H9 (cell line): ENCODE measurements around the gene ST6GALNAC2. TPM values are rescaled to one million over a fixed set of nuclear protein-coding genes. Genes with fewer than 3 reads are reported as not detected.

Source experiments
- DNase-seq: peaks from one replicate; pipeline ENCODE4 v3.0.0-alpha.2; 2017
- H2AFZ ChIP-seq: one replicate; pipeline ENCODE4 v1.6.1; 2013; ENCODE audit warnings: mild to moderate bottlenecking, low read length, control low read depth, moderate library complexity
- H2AK5ac ChIP-seq: 2 replicates; pipeline ENCODE4 v1.6.1; 2013; ENCODE audit warnings: low read length, control low read depth, mixed read lengths; ENCODE audit not compliant: insufficient read length
- H2BK120ac ChIP-seq: one replicate; pipeline ENCODE4 v1.6.1; 2013; ENCODE audit warnings: low read depth, mild to moderate bottlenecking, low read length, control low read depth, inconsistent platforms; ENCODE audit not compliant: poor library complexity, severe bottlenecking
- H2BK12ac ChIP-seq: 2 replicates; pipeline ENCODE4 v1.6.1; 2013; ENCODE audit warnings: low read length, control low read depth, mixed read lengths, low read depth; ENCODE audit not compliant: insufficient read length
- H2BK15ac ChIP-seq: 2 replicates; pipeline ENCODE4 v1.6.1; 2013; ENCODE audit warnings: low read depth, low read length, control low read depth
- H2BK20ac ChIP-seq: one replicate; pipeline ENCODE4 v1.6.1; 2013; ENCODE audit warnings: low read depth, mild to moderate bottlenecking, low read length, control low read depth, inconsistent platforms; ENCODE audit not compliant: poor library complexity, severe bottlenecking
- H2BK5ac ChIP-seq: 2 replicates; pipeline ENCODE4 v1.6.1; 2013; ENCODE audit warnings: low read length, control low read depth, mixed read lengths; ENCODE audit not compliant: insufficient read length
- H3K14ac ChIP-seq: 2 replicates; pipeline ENCODE4 v1.6.1; 2013; ENCODE audit warnings: low read length, control low read depth; ENCODE audit not compliant: insufficient read depth
- H3K18ac ChIP-seq: 2 replicates; pipeline ENCODE4 v1.6.1; 2013; ENCODE audit warnings: low read depth, mild to moderate bottlenecking, mixed read lengths, low read length, control low read depth; ENCODE audit not compliant: insufficient read length
- H3K23ac ChIP-seq: 2 replicates; pipeline ENCODE4 v1.6.1; 2013; ENCODE audit warnings: low read length, control low read depth, mixed read lengths, low read depth; ENCODE audit not compliant: insufficient read length
- H3K23me2 ChIP-seq: 2 replicates; pipeline ENCODE4 v1.6.1; 2013; ENCODE audit warnings: low read depth, mild to moderate bottlenecking, mixed read lengths, low read length, control low read depth; ENCODE audit not compliant: insufficient read length, poor library complexity, severe bottlenecking
- H3K27ac ChIP-seq: 2 replicates; pipeline ENCODE4 v1.5.1; 2013; ENCODE audit warnings: low read length, control low read depth, mixed read lengths, low read depth; ENCODE audit not compliant: insufficient read length
- H3K27me3 ChIP-seq: 2 replicates; pipeline ENCODE4 v1.6.1; 2013; ENCODE audit warnings: low read length, control low read depth, inconsistent platforms; ENCODE audit not compliant: insufficient read depth
- H3K4ac ChIP-seq: 2 replicates; pipeline ENCODE4 v1.6.1; 2013; ENCODE audit warnings: low read depth, mild to moderate bottlenecking, control low read depth, inconsistent platforms, low read length, moderate library complexity
- H3K4me1 ChIP-seq: 2 replicates; pipeline ENCODE4 v1.6.1; 2013; ENCODE audit warnings: low read length, control low read depth, inconsistent platforms; ENCODE audit not compliant: insufficient read depth
- H3K4me2 ChIP-seq: 2 replicates; pipeline ENCODE4 v1.6.1; 2013; ENCODE audit warnings: low read length, control low read depth, mixed read lengths; ENCODE audit not compliant: insufficient read length, insufficient read depth
- H3K56ac ChIP-seq: 2 replicates; pipeline ENCODE4 v1.6.1; 2013; ENCODE audit warnings: low read depth, mild to moderate bottlenecking, mixed read lengths, low read length, control low read depth; ENCODE audit not compliant: insufficient read length
- H3K79me1 ChIP-seq: 2 replicates; pipeline ENCODE4 v1.6.1; 2013; ENCODE audit warnings: low read depth, mild to moderate bottlenecking, moderate library complexity, low read length, control low read depth, inconsistent platforms; ENCODE audit not compliant: insufficient read depth, poor library complexity, severe bottlenecking
- H3K79me2 ChIP-seq: 2 replicates; pipeline ENCODE4 v1.6.1; 2013; ENCODE audit warnings: low read length, control low read depth, inconsistent platforms; ENCODE audit not compliant: insufficient read depth
- H3K9ac ChIP-seq: 2 replicates; pipeline ENCODE4 v1.6.1; 2013; ENCODE audit warnings: low read length, control low read depth, mixed read lengths; ENCODE audit not compliant: insufficient read length; ENCODE audit errors: extremely low read depth
- H3K9me3 ChIP-seq: one replicate; pipeline ENCODE4 v1.6.1; 2013; ENCODE audit warnings: low read depth, low read length, inconsistent platforms; ENCODE audit not compliant: control insufficient read depth
- H3T11ph ChIP-seq: one replicate; pipeline ENCODE4 v1.6.1; 2013; ENCODE audit warnings: mild to moderate bottlenecking, low read length, control low read depth, inconsistent platforms
- H4K20me1 ChIP-seq: one replicate; pipeline ENCODE4 v1.6.1; 2013; ENCODE audit not compliant: control insufficient read depth, insufficient read length, insufficient read depth
- H4K5ac ChIP-seq: 2 replicates; pipeline ENCODE4 v1.6.1; 2013; ENCODE audit warnings: low read depth, mild to moderate bottlenecking, mixed read lengths, low read length, control low read depth; ENCODE audit not compliant: insufficient read length
- H4K8ac ChIP-seq: replicated peaks from 2 replicates; pipeline ENCODE4 v1.6.1; 2013; ENCODE audit warnings: low read length, control low read depth, mixed read lengths, low read depth; ENCODE audit not compliant: insufficient read length
- H4K91ac ChIP-seq: 2 replicates; pipeline ENCODE4 v1.6.1; 2013; ENCODE audit warnings: low read depth, mild to moderate bottlenecking, moderate library complexity, mixed read lengths, low read length, control low read depth; ENCODE audit not compliant: insufficient read length
- H3K27ac Mint-ChIP-seq, 3 experiments: 2 replicates in 2 of 3; 3 replicates in 1 of 3; pipeline ENCODE4 v1.8.0; 2020 to 2021; ENCODE audit warnings: mixed read lengths in 3 of 3, mild to moderate bottlenecking in 1 of 3, moderate library complexity in 1 of 3
- H3K27me3 Mint-ChIP-seq: 2 replicates; pipeline ENCODE4 v1.8.0; 2021; ENCODE audit warnings: low read depth, mild to moderate bottlenecking, moderate library complexity, mixed read lengths
- H3K36me3 Mint-ChIP-seq, 3 experiments: 2 replicates in 2 of 3; 3 replicates in 1 of 3; pipeline ENCODE4 v1.8.0; 2020 to 2021; ENCODE audit warnings: low read depth in 3 of 3, mixed read lengths in 3 of 3; ENCODE audit not compliant: insufficient read depth in 1 of 3
- H3K4me1 Mint-ChIP-seq, 2 experiments: 2 replicates each; pipeline ENCODE4 v1.8.0; 2020; ENCODE audit warnings: mixed read lengths in 2 of 2
- H3K4me3 Mint-ChIP-seq, 2 experiments: 2 replicates in 1 of 2; 3 replicates in 1 of 2; pipeline ENCODE4 v1.8.0; 2020 to 2021; ENCODE audit warnings: mild to moderate bottlenecking in 2 of 2, mixed read lengths in 2 of 2, moderate library complexity in 1 of 2
- H3K9me3 Mint-ChIP-seq, 2 experiments: 2 replicates in 1 of 2; 3 replicates in 1 of 2; pipeline ENCODE4 v1.8.0; 2020; ENCODE audit warnings: mild to moderate bottlenecking in 2 of 2, mixed read lengths in 2 of 2, moderate library complexity in 1 of 2
- WGBS: extraction: QIAGEN DNeasy Blood & Tissue Kit; methylation state at CpG from one replicate; pipeline ENCODE4 v1.1.7; 2013; ENCODE audit warnings: missing lambda C conversion rate, low lambda C conversion rate, mixed read lengths; ENCODE audit not compliant: insufficient read length; ENCODE audit errors: extremely low coverage; 5-methylcytosine and 5-hydroxymethylcytosine counted together
- total RNA-seq: library from RNA; stranded (reverse); gene quantifications from 2 replicates; pipeline ENCODE4 v1.2.1, GENCODE V29; 2021
- TF ChIP-seq, protein P1 (sequence below): fragments of 200-600 bp; sonication (generic); conservative IDR thresholded peaks from 3 replicates; pipeline ENCODE4 v1.8.0; 2021; ENCODE audit warnings: antibody characterized with exemption, mild to moderate bottlenecking

The ST6GALNAC2 gene
- total RNA-seq, 1 experiment from 2014 or later: 0.46 TPM

DNA sequence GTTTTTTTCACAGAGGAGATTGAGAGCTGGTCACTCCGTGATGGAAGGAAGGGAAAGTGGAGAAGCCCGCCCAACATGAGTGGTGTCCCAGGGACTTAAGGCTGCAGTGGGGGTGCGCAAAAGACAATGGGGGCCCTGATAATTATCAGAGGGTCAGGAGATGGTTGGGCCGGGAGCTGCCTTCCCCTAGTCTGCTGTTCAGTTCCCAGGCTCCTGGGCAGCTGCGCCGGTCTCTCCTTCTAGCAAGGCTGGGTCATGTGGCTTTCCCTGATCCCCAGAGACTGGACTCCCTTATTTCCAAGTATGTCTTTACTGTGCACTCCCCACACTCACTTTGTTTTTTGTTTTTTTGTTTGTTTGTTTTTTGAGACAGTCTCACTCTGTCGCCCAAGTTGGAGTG lies 64.4 kb downstream of the ST6GALNAC2 start:
- Histone ChIP-seq H4K91ac (no peak overlapping the region), H3K14ac (no peak overlapping the region), H2AFZ (no peak overlapping the region), H3K4me2 (no peak overlapping the region), H3K18ac (no peak overlapping the region), H4K20me1 (peaks cover 3% of the 10 kb centered on the region), H4K5ac (no peak overlapping the region), H2BK12ac (no peak overlapping the region), H3K23me2 (no peaks in the 10 kb centered on the region), H3K9me3 (no peaks in the 10 kb centered on the region), H2BK20ac (no peak overlapping the region), H3K4me1 (no peaks in the 10 kb centered on the region), H2AK5ac (no peak overlapping the region), H2BK5ac (no peak overlapping the region), H3K79me2 (no peaks in the 10 kb centered on the region; the same call in 1 of the 2 replicates), H3K56ac (no peak overlapping the region), H4K8ac (no peak overlapping the region), H3K9ac (no peak overlapping the region), H2BK120ac (no peak overlapping the region), H3K23ac (no peak overlapping the region), H3K27ac (no peak overlapping the region), H3K27me3 (no peaks in the 10 kb centered on the region), H3K4ac (no peak overlapping the region), H3K79me1 (no peaks in the 10 kb centered on the region), H3T11ph (no peak overlapping the region), H2BK15ac (no peak overlapping the region)
- WGBS: no CpG with 5 or more reads among the region's 7 CpGs
- Mint-ChIP-seq H3K27me3 (peaks cover 36% of the 10 kb centered on the region), H3K4me3 (no peak overlapping the region), H3K4me1 (peaks cover 9 to 28% of the 10 kb centered on the region in 2 experiments), H3K36me3 (no peaks in the 10 kb centered on the region), H3K27ac (no peak overlapping the region), H3K9me3 (no peaks in the 10 kb centered on the region; a peak in 1 of 5 replicates)
- DNase-seq: no peak
- TF ChIP-seq, protein P1, sequence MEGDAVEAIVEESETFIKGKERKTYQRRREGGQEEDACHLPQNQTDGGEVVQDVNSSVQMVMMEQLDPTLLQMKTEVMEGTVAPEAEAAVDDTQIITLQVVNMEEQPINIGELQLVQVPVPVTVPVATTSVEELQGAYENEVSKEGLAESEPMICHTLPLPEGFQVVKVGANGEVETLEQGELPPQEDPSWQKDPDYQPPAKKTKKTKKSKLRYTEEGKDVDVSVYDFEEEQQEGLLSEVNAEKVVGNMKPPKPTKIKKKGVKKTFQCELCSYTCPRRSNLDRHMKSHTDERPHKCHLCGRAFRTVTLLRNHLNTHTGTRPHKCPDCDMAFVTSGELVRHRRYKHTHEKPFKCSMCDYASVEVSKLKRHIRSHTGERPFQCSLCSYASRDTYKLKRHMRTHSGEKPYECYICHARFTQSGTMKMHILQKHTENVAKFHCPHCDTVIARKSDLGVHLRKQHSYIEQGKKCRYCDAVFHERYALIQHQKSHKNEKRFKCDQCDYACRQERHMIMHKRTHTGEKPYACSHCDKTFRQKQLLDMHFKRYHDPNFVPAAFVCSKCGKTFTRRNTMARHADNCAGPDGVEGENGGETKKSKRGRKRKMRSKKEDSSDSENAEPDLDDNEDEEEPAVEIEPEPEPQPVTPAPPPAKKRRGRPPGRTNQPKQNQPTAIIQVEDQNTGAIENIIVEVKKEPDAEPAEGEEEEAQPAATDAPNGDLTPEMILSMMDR: no peak
